Brain microvascular endothelial cell (primary cell): Measurements from ENCODE around the gene OR1L4.

Experiments
- DNase-seq: peaks from one replicate; pipeline ENCODE4 v3.0.0-alpha.2; 2020
- H3K27ac ChIP-seq: fragments of 250-450 bp; sonication (Bioruptor Pico); 2 replicates; pipeline ENCODE4 v1.5.1; 2020; ENCODE audit warnings: mild to moderate bottlenecking, moderate library complexity
- H3K27me3 ChIP-seq: fragments of 250-450 bp; sonication (Bioruptor Pico); replicated peaks from 2 replicates; pipeline ENCODE4 v1.5.1; 2020; ENCODE audit warnings: mild to moderate bottlenecking
- H3K36me3 ChIP-seq: fragments of 250-450 bp; sonication (Bioruptor Pico); replicated peaks from 2 replicates; pipeline ENCODE4 v1.5.1; 2020; ENCODE audit warnings: mild to moderate bottlenecking
- H3K4me3 ChIP-seq: 2 replicates; pipeline ENCODE4 v1.5.1; 2011; ENCODE audit warnings: low read depth, mild to moderate bottlenecking, control low read depth, low read length, moderate library complexity
- CTCF ChIP-seq: IDR thresholded peaks from 2 replicates; pipeline ENCODE4 v1.5.1; 2011; ENCODE audit warnings: low read depth, mild to moderate bottlenecking, moderate library complexity, low read length, control low read depth, inconsistent platforms; ENCODE audit errors: missing control alignments
- in situ Hi-C: cut with HindIII; loops from 2 replicates; pipeline ENCODE4 v1.10.0; 2017; ENCODE audit warnings: low sequenced_read_pairs, low pct_ligation_motif_present

Gene OR1L4

DNA sequence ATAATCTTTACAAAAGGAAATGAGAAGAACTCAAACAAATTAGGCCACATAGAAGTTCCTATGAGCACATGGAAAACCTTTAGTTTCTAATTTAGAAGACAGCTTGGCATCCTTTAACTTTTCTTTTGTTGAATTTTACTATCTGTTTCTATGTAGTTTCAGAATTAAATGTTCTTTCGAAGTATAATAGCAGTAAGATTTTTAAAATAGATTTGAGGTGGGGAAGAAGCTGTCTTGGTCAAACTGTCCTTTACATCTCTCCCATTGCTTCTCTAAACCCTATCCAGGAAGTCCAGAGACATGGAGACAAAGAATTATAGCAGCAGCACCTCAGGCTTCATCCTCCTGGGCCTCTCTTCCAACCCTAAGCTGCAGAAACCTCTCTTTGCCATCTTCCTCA, at the start of gene OR1L4:
OR1L4 (plus strand) TSS at position 301 of the 400 bp plus-strand sequence; CDS start at position 301, 0 bp downstream.
- Histone ChIP-seq H3K27ac (no peak within 1 kb of the TSS), H3K27me3 (no peaks in the 10 kb centered on the region), H3K36me3 (no peaks in the 10 kb centered on the region), H3K4me3 (no peak within 1 kb of the TSS)
- in situ Hi-C loops, result no loop called here
- no peak for DNase-seq
- no peak for TF ChIP-seq CTCF

GRCh38 chr9:122684851-122685250, 38.9 kb upstream of the OR1L4 start:
- no peak for DNase-seq
- no peak for TF ChIP-seq CTCF
- Histone ChIP-seq H3K27ac (no peak overlapping the region), H3K27me3 (no peaks in the 10 kb centered on the region), H3K36me3 (no peaks in the 10 kb centered on the region), H3K4me3 (no peak overlapping the region)
- in situ Hi-C loops, result no loop called here

- DNase-seq, result peak; percentile 25
- in situ Hi-C loops, result no loop called here
- Histone ChIP-seq H3K36me3 (no peaks in the 10 kb centered on the region), H3K27me3 (no peaks in the 10 kb centered on the region), H3K4me3 (no peak overlapping the region), H3K27ac (no peak overlapping the region)
- no peak for TF ChIP-seq CTCF
Measured at GRCh38 chr9:122695696-122696095, 28.1 kb upstream of the OR1L4 start.

DNA sequence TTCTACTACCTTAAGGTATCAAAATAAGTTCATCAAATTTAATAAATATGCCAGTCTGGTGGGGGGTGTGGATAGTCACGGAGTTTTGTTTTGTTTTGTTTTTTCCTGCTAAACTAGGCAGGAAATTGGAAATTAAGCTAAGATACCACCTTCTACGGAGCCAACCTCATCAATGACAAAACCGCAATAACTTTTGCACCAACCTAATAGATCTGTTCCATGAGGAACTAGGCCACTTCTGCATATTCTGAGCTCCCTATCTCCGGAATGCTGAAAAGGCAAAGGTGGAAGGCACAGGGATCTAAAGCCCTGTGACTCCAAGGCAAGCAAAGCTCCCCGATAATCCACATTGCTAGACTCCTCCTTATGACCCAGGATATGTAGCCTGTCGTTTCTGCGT, 5.8 kb upstream of the OR1L4 start:
- H3K27me3 ChIP-seq, result no peaks in the 10 kb centered on the region
- no peak overlapping the region for H3K27ac ChIP-seq
- no peak for TF ChIP-seq CTCF
- in situ Hi-C loops, result no loop called here
- no peaks in the 10 kb centered on the region for H3K36me3 ChIP-seq
- DNase-seq, result no peak
- H3K4me3 ChIP-seq, result no peak overlapping the region

DNA sequence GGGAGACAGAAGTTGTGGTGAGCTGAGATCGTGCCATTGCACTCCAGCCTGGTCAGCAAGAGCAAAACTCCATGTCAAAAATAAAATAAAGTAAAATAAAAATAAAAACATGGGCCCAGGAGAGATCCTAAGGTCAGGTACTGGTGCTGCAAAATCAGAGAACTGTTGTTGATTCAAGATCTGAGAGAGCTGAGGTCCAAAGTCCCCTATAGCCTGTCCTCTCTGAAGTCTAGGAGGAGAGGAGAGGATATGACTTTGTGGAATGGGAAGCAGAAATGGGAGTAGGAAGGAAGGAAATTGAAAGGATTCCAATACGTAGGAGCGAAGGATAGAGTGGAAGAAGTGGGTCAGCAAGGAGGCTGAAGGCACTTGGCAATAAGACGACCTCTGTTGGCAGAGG, 4.6 kb upstream of the OR1L4 start:
- in situ Hi-C loops, result no loop called here
- Histone ChIP-seq H3K36me3 (no peaks in the 10 kb centered on the region), H3K27me3 (no peaks in the 10 kb centered on the region), H3K27ac (no peak overlapping the region), H3K4me3 (no peak overlapping the region)
- no peak for TF ChIP-seq CTCF
- no peak for DNase-seq

GRCh38 chr9:122742003-122742402, 18.2 kb downstream of the OR1L4 start, which contains the start of gene OR1L6:
Gene OR1L6, plus strand, starts transcription at chr9:122742303. Its CDS starts 7,545 bp downstream, at chr9:122749848.
- no peak for DNase-seq
- Histone ChIP-seq H3K27ac (no peak within 1 kb of the TSS), H3K36me3 (no peaks in the 10 kb centered on the region), H3K4me3 (no peak within 1 kb of the TSS), H3K27me3 (no peaks in the 10 kb centered on the region)
- in situ Hi-C loops, result no loop called here
- no peak for TF ChIP-seq CTCF
